Right atrium auricular region (tissue), 2 donors: ENCODE measurements around the gene RAB26. TPM values are rescaled to one million over a fixed set of nuclear protein-coding genes. Genes with fewer than 3 reads are reported as not detected.

Experiments used
- DNase-seq: peaks from one replicate; pipeline ENCODE4 v3.0.0-alpha.2; 2019; ENCODE audit warnings: low spot score
- H3K27ac ChIP-seq, 2 donors: fragments of 200-600 bp; sonication (generic); 1 replicate in 1 of 2; 2 replicates in 1 of 2; pipeline ENCODE4 v1.5.1; 2016 to 2019
- H3K27me3 ChIP-seq, 2 donors: fragments of 200-600 bp; sonication (generic); one replicate each; pipeline versions ENCODE4 v1.5.1 to v1.6.0; 2017 to 2019
- H3K36me3 ChIP-seq: fragments of 200-600 bp; sonication (generic); one replicate; pipeline ENCODE4 v1.5.1; 2016
- H3K4me1 ChIP-seq, 2 donors: fragments of 200-600 bp; sonication (generic); one replicate each; pipeline versions ENCODE4 v1.5.1 to v1.6.0; 2017 to 2019
- H3K4me3 ChIP-seq, 2 donors: fragments of 200-600 bp; sonication (generic); 1 replicate in 1 of 2; 2 replicates in 1 of 2; pipeline ENCODE4 v1.5.1; 2017 to 2019; ENCODE audit warnings: mild to moderate bottlenecking in 1 of 2, moderate library complexity in 1 of 2
- H3K9me3 ChIP-seq, 2 donors: fragments of 200-600 bp; sonication (generic); one replicate each; pipeline ENCODE4 v1.5.1; 2019
- total RNA-seq, 2 donors: library from RNA; depleted of rRNA; stranded (reverse); fragments of >200 nt; gene quantifications; one replicate each; pipeline ENCODE4 v1.1.0, GENCODE V29; 2016
- TF ChIP-seq, protein P1 (sequence below), 2 donors: fragments of 200-600 bp; sonication (generic); IDR thresholded peaks; one replicate each; pipeline ENCODE4 v1.5.1; 2019; ENCODE audit warnings: antibody characterized with exemption in 2 of 2

The RAB26 gene
- total RNA-seq, 2 donors from 2014 or later: 0.31 to 1.4 TPM

DNA sequence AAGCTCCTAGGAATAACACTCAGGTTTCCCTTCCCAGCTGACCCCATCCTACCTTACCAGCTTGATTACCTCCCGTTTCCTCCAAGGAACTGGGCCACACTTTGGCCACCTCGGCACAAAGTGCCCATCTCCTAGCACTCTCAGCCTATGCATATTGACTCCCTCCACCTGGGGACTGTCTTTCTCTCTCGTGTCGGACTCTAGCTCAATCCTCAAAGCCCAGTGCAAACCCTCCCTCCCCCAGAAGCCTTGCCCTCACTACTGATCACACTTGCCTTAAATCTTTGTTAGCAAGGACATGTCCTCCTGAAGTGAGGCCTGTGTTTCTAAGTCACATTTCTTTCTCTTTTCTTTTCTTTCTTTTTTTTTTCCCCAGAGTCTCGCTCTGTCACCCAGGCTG, 2.6 kb upstream of the RAB26 start:
- TF ChIP-seq, protein P1, sequence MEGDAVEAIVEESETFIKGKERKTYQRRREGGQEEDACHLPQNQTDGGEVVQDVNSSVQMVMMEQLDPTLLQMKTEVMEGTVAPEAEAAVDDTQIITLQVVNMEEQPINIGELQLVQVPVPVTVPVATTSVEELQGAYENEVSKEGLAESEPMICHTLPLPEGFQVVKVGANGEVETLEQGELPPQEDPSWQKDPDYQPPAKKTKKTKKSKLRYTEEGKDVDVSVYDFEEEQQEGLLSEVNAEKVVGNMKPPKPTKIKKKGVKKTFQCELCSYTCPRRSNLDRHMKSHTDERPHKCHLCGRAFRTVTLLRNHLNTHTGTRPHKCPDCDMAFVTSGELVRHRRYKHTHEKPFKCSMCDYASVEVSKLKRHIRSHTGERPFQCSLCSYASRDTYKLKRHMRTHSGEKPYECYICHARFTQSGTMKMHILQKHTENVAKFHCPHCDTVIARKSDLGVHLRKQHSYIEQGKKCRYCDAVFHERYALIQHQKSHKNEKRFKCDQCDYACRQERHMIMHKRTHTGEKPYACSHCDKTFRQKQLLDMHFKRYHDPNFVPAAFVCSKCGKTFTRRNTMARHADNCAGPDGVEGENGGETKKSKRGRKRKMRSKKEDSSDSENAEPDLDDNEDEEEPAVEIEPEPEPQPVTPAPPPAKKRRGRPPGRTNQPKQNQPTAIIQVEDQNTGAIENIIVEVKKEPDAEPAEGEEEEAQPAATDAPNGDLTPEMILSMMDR (IDR thresholded peaks at IDR 0.05): no peak
- Histone ChIP-seq H3K4me1 (peaks cover 0 to 32% of the 10 kb centered on the region in 2 donors), H3K36me3 (no peaks in the 10 kb centered on the region), H3K27ac (no peak overlapping the region), H3K27me3 (no peaks in the 10 kb centered on the region), H3K9me3 (no peaks in the 10 kb centered on the region), H3K4me3 (no peak overlapping the region)
- DNase-seq: no peak

DNA sequence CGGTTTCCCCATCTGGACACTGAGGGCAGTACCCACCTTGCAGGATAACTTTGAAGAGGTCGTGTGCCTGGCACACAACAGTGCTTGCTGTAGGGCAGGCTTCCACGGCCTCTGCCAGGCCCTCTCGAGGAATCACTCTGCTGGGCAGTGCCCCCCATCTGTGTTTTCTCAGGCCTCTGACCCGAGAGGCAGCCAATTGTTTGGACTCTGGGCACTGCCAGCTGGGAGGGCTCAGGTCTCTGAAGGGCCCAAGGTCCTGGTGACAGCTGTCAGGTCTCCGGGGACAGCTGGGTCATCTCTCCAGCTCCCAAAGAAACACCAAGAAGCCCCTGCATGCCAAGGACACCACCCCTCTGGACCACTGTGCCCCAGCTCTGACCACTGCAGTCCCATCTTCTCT, 1.0 kb upstream of the RAB26 start:
- peaks cover 10% of the 10 kb centered on the region for H3K36me3 ChIP-seq
- no peak for DNase-seq
- no peaks in the 10 kb centered on the region for H3K27me3 ChIP-seq
- H3K9me3 ChIP-seq: no peaks in the 10 kb centered on the region
- TF ChIP-seq, protein P1 (IDR thresholded peaks at IDR 0.05): no peak
- peak overlapping the region; percentile 81 to 91 for H3K27ac ChIP-seq
- peaks cover 0 to 48% of the 10 kb centered on the region in 2 donors for H3K4me1 ChIP-seq
- no peak overlapping the region for H3K4me3 ChIP-seq

DNA sequence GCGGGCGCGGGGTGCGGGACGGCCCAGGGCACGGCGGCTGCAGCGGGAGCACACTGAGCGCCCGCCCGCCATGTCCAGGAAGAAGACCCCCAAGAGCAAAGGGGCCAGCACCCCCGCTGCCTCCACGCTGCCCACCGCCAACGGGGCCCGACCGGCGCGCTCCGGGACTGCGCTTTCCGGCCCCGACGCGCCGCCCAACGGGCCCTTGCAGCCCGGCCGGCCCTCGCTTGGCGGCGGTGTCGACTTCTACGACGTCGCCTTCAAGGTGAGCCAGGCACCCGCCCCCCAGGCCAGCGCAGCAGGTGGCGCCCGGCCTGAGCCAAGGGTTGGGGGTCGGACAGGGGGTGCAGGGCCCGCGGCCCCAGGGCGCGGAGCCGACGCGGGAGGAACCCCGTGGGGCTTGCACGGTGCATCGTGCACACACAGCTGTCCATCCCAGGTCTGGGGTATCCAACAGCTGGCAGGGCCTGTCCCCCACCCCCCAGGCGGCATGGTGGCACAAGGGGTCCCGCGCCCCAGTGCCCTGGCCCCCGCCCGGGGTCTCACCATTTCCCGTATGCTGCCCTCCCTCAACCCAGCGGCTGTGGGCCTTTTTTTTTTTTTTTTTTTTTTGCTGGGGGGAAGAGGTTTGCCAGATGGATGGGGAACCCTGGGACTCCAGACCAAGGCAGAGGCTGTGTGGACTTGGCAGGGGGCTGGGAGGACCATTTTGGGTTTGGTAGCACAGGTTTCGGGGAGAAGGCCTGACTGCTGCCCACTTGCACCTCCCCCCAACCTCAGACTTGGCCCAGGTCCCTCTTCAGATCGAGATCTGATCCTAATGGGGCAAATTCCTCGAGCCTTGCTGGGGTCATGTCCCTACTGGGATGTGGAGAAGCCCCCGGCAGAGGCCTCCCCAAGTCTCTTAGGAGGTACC, 547 bp downstream of the RAB26 start:
- TF ChIP-seq, protein P1 (IDR thresholded peaks at IDR 0.05): no peak
- H3K4me3 ChIP-seq: peak overlapping the region; percentile 39 to 52
- peaks cover 3 to 64% of the 10 kb centered on the region in 2 donors for H3K4me1 ChIP-seq
- no peaks in the 10 kb centered on the region for H3K27me3 ChIP-seq
- DNase-seq: no peak
- H3K9me3 ChIP-seq: no peaks in the 10 kb centered on the region
- peaks cover 10% of the 10 kb centered on the region for H3K36me3 ChIP-seq
- H3K27ac ChIP-seq: peak overlapping the region in 1 of 2 donors; percentile 29

DNA sequence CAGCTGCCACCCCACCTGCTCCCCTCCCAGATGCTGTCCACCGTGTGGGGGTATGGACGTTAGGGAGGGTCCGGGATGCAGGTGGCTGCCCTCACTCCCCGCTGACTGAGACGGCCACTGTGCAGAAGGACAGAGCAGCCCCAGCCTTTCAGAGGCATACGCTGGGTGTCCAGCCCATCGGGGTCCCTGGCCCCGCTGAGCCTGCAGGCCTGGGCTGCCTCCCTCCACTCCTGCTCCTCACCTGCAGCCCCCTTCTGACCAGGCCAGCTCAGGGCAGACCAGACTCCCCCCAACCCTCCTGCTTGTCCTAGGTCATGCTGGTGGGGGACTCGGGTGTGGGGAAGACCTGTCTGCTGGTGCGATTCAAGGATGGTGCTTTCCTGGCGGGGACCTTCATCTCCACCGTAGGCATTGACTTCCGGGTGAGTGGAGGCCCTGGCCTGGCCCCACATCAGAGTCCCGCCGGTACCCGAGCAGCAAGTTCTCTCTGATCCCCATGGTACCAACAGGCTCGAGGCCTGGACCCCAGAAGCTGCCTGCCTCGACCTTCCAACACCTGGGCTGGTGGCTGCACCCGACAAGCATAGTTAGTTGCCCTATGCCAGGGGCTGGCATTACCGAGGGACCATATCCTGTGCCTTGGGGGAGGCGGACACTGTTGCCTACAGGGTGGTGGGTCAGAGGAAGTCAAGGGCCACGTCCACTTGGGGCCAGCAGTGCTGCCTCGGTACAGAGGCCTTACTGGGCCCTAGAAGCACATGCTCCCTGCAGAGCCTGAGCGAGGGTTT, 1.4 kb downstream of the RAB26 start:
- no peak for DNase-seq
- Histone ChIP-seq H3K9me3 (no peaks in the 10 kb centered on the region), H3K4me3 (no peak overlapping the region), H3K4me1 (peaks cover 3 to 72% of the 10 kb centered on the region in 2 donors), H3K27ac (no peak overlapping the region), H3K27me3 (no peaks in the 10 kb centered on the region), H3K36me3 (peaks cover 10% of the 10 kb centered on the region)
- TF ChIP-seq, protein P1 (IDR thresholded peaks at IDR 0.05): no peak

DNA sequence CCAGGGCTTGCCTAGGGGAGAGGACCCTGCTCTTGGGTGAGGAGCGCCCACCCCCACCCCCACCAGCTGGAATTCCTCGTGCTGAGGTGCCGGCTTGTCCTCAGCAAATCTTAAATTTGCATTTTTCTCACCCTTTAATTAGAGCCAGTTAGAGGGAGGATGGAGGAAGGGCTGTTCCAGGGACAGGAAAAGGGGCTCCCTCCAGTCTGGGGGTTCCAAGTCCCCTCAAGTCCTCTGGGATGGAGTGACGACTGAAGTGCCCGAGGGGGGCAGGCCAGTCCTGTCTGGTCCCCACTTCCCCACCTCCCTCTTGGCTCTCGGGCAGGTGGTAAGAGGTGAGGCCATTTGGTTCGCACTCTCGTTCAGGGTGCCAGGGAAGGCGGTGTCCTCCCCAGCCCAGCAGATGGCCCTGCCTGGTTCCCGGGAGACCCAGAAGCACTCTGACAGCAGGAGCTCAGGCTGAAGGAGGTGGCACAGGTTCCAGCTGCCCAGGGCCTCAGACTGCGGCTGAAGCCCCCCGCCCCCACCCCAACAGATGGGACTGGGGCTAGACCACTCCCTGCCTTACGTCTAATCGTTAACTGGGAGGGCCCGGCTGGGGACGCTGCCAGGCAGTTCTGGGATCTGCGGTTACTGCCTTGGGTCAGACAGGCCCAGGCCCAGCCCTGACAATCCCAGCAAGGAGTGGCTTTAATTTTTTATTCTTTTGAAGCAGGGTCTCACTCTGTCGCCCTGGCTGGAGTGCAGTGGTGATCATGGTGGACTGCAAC, 2.2 kb downstream of the RAB26 start:
- no peaks in the 10 kb centered on the region for H3K27me3 ChIP-seq
- H3K4me3 ChIP-seq: no peak overlapping the region
- peaks cover 3 to 72% of the 10 kb centered on the region in 2 donors for H3K4me1 ChIP-seq
- no peaks in the 10 kb centered on the region for H3K9me3 ChIP-seq
- H3K36me3 ChIP-seq: peaks cover 10% of the 10 kb centered on the region
- DNase-seq: no peak
- no peak overlapping the region for H3K27ac ChIP-seq
- TF ChIP-seq, protein P1 (IDR thresholded peaks at IDR 0.05): no peak
